ENCODE results near the gene CITED4.

CITED4 gene

DNA sequence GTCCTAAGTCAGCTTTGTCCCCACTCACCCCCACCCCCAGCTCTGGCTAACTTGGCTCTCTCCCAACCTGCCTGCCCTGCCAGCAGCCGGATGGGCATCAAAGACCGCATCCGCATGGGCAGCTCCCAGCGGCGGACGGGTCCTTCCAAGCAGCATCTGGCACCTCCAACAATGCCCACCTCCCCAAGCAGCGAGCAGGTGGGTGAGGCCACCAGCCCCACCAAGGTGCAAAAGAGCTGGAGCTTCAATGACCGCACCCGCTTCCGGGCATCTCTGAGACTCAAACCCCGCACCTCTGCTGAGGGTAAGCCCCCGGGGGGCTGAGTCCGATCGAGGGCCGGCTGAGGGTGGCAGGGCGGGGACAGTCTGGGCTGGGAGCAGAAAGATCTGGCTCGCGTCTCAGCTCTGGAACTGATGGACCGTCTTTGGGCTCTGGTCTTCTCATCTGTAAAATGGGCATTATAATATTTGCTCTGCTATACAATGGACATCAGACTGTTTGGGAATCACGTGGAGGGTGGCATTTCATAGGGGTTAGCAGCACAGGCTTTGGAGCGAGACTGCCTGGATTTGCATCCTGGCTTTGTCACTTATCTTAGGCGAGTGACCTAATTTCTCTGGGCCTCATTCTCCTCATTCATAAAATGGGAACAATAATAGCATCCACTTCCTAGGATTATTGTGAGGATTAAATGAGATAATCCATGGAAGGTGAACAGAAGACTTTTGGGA is 31.0 kb downstream of the CITED4 start:
- DNase-seq: no peak

DNA sequence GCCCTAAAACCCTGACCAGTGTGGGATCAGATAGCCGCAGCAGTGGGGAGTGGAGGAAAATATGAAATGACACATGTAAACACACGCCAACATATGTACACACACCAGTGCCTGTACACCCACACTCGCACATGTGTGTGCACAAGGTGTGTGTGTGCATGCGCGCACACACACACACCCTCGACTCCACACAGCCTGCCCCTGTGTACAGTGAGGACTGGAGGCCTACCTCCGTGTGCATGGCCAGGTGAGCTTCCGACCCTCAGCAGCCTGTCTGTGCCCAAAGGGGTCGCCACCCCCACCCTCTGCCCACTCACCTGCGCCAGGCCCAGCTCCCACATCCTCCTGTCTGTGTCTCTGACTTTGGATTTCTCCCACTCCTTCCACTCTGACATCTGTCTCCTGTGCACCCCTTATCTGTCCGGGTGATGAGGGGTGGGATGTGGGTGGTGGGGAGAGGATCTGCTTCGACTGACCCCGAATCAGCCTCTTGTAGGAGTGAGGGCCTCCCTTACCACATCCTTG is 31.7 kb downstream of the CITED4 start:
- DNase-seq: no peak

DNA sequence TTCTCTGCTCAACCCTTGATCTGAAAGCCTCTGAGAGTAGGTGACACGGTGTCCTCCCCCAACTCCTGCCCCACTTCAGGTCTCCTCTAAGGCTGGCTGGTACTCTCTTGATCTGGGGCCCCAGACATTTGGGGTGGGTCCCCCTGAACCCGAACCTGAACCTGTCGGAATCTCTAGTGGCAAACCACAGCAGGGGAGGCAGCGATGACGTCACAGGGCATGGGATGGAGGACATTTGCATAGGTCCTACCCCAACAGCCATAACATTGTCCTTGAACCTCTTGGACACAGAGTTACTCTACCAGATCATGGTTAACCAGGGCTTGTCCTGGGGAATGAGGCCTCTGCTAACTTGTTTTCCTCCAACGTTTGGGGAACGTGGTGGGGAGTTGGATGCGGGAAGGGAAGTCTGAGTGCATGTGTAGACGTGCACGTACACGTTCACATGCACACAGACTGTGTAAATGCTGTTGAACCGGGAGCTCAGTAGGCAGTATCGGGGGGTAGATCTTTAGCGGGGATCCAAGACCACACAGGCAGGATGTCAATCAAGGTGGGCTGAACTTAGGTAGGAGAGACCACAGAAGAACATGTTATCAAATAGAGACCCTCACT is 32.4 kb downstream of the CITED4 start:
- no peak for DNase-seq

DNA sequence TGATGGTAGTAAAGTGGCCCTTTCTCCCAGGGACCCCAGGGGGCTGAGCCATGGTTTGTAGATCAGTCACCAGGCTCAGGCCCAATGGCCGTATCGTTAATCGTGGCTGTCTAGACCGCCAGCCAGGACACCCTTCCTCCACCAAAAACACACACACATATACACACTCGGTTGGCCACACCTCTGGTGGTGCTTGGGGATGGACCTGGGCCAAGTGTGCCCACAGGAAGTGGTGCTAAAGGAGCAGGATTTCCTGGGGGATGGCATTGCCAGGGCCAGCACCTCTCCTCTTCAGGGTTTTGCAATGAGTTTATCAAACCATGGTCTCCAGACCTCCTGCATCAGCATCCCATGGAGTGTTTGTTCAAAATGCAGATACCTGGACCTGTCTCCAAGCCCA is 36.2 kb downstream of the CITED4 start:
- no peak for DNase-seq

GRCh38 chr1:40825435-40825788 is 36.8 kb downstream of the CITED4 start:
- peak; percentile 20 for DNase-seq

DNA sequence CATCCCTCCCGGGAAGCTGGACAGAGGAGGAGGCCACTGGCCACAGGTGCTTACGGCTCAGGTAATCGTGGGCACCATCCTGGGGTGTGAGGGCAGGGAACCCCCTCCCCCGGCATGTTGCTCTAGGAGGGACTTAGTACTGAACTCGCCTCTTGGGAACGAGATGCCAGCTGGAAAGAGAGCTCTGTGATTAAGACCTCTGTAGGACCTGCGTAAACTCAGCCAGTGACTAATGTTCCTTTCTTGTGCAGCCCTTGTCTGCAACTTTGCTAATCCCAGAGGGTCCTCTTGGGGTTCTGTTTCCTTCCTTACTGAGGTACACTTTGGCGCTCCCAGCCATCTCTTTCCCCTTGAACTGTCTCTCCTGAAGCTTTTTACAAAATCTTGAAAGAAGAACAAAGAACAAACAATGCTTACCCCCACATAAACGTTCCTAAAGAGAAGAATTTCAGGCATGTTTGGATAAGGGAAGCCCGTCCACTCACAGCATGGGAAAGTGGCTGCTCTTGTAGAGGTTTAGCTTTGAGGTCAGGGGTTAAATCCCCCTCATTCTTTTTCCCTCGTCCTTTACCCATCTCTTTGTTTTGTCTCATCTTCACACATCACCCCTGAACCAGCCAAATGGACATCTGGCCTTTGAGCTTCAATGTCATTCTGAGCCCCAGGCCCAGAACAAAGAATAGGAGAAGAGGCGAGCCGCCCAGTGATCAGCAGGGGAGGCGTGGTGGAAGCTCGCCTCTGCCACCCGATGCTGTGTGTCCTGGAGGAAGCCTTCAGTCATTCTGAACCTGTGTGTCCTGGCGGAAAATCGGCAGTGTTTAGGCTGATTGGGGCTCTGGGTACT is 37.4 kb downstream of the CITED4 start:
- DNase-seq: no peak

DNA sequence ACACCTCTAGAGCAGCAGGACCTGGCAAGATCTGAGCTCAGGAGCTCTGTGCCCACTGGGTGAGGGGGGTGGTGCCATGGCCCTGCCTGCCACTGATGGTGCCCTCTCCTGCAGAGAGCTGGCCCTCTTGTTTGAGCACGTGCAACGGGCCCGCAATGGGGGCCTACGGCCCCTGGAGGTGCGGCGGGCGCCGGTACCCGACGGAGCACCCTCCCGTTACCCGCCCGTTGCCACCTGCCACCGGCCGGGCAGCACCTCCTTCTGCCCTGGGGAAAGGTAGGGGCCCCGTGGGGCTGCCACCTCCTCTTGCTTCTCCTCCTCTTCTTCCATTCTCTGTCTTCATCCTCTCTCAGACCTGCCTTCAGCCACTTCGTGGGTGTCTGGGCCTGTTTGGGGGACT is 38.2 kb downstream of the CITED4 start:
- DNase-seq: no peak

- no peak for DNase-seq
Observed at GRCh38 chr1:40823345-40823744, 38.8 kb downstream of the CITED4 start.

DNA sequence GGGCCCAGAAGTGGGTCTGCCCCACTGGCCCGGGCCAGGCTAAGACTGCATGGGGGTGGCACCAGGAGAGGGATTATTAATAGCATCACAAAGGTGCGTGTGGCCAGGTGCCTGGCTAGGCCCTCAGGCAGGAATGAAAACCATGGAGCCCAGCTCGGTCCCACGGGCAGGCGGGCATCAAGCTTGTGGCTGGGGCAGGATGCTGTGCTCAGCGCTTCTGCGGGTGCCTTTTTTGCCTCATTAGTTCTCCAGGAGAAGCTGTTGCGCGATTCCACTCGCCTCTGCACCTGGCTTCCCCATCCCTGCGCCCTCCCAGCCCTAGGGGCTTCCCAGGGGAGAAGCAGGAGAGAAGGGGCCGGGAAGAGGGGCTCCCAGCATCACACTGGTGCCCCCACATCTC is 39.3 kb downstream of the CITED4 start:
- DNase-seq: no peak

GRCh38 chr1:40820911-40821693 is 41.1 kb downstream of the CITED4 start:
- DNase-seq: peak; percentile 95

- peak; percentile 86 for DNase-seq
Observed at GRCh38 chr1:40820251-40820797, 41.8 kb downstream of the CITED4 start.

- no peak for DNase-seq
Observed at GRCh38 chr1:40819101-40819500, 43.1 kb downstream of the CITED4 start.

- no peak for DNase-seq
Observed at GRCh38 chr1:40818264-40818961, 43.8 kb downstream of the CITED4 start.

GRCh38 chr1:40817791-40818263 is 44.3 kb downstream of the CITED4 start:
- DNase-seq: no peak

GRCh38 chr1:40815420-40815819 is 46.7 kb downstream of the CITED4 start:
- DNase-seq: no peak

Measured in OCI-M1 (cell line).